GM18519 (cell line): Measurements from ENCODE around the gene SBSN.
"Not testable (repeated sequence)": the region's sequence is repeated elsewhere in the genome, so short reads cannot be mapped to it uniquely, and the experiment has no call there.

Source experiments
- ATAC-seq: cut with Tn5 transposase; IDR thresholded peaks from one replicate; pipeline ENCODE4 v1.9.1; 2021; ENCODE audit warnings: mild to moderate bottlenecking, moderate library complexity; ENCODE audit not compliant: unreplicated experiment, low FRiP score

The SBSN gene

GRCh38 chr19:35483089-35483488 is 45.0 kb downstream of the SBSN start:
- no peak for ATAC-seq

DNA sequence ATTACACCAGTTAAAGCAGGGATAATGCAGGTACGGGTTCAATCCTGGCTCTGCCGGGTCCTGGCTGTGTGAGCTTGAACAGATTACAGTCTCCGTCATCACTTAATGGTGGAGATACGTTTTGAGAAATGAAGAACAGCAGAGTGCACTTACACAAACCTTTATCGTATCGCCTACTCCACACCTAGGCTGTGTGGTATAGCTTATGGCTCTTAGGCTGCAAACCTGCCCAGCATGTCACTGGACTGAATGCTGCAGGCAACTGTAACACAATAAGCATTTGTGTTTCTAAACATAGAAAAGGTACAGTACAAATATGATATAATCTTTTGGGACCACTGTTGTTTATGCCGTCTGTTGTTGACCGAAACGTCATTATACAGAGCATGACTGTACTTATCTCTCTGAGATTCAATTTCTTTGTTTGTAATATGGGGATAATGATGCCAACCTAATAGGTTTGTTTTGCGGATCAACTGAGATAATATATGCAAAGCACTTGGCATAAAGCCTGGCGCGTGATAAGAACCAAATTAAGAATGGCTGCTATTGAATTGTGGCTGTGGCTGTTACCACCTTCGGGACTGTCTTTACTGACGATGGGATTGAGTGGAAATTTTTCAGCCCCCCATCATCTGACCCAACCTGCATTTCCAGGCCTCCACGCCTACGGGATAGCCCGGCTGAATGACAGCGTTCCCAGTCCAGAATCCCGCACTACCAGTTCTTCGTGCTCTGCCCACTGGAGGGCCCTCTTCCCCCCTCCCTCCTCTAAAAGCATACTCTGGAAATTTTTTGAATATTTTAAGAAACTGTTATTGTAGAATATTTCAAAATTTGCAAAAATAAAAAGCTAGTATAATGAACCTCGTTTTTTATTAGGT is 49.1 kb downstream of the SBSN start:
- ATAC-seq, result no peak

- ATAC-seq, result no peak
Measured at GRCh38 chr19:35476149-35476548, 52.0 kb downstream of the SBSN start.

DNA sequence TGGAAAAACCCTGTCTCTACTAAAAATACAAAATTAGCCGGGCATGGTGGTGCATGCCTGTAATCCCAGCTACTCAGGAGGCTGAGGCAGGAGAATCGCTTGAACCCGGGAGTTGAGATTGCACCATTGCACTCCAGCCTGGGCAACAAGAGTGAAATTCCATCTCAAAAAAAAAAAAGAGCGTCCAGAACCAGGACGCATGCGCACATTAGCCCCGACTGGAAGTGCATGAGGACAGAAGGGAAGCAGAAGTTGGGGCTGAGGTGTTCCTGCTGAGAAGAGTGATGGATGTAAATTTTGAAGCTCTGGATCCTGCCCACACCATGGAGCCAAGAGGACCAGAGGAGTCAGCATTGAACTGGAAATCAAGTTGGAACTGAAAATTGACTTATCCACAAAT is 53.5 kb downstream of the SBSN start:
- not testable (repeated sequence) for ATAC-seq

- ATAC-seq, result no peak
Measured at GRCh38 chr19:35474104-35474503, 54.0 kb downstream of the SBSN start.
